ENCODE measurements around the gene RNF113A. TPM values are rescaled to one million over a fixed set of nuclear protein-coding genes. Genes with fewer than 3 reads are reported as not detected.
"Not testable (repeated sequence)": the region's sequence is repeated elsewhere in the genome, so short reads cannot be mapped to it uniquely, and the experiment has no call there.

The RNF113A gene
- total and polyA plus RNA-seq, 2 donors (not counting 3 experiments of a cell fraction or from before 2014, with no cell fraction given) = 9.4 to 11.7 TPM

- CTCF ChIA-PET; H2AFZ ChIP-seq (ENCODE audit: low read depth, low read length); H4K20me1 ChIP-seq (replicated peaks; ENCODE audit: control insufficient read depth, extremely low read depth, insufficient read depth, low read length); H3K9me1 ChIP-seq (replicated peaks; ENCODE audit: control insufficient read depth, extremely low read depth, insufficient read depth, low read length); H3K4me1 ChIP-seq (ENCODE audit: control insufficient read depth, extremely low read depth, insufficient read depth, low read length); H3K4me2 ChIP-seq (ENCODE audit: insufficient read depth, low read length); H3K9ac ChIP-seq (replicated peaks; ENCODE audit: extremely low read depth, insufficient read depth, low read length); H3K79me2 ChIP-seq (ENCODE audit: control insufficient read depth, insufficient read depth, low read length); FAIRE-seq; H3K27ac ChIP-seq (ENCODE audit: insufficient read depth, low read depth, low read length); H3K9me3 ChIP-seq (replicated peaks; ENCODE audit: control insufficient read depth, insufficient read depth, low read length); POLR2A ChIA-PET; dilution Hi-C loops (cut with MboI; ENCODE audit: extremely low pct_ligation_motif_present, low sequenced_read_pairs); DNase-seq (ENCODE audit: low read depth, low spot score); H3K4me3 ChIP-seq (replicated peaks in 1 of 3; ENCODE audit: insufficient read depth in 1 of 3, low read depth in 1 of 3, low read length in 3 of 3); H3K27me3 ChIP-seq (ENCODE audit: control insufficient read depth in 2 of 2, insufficient read depth in 2 of 2, low read length in 2 of 2); intact Hi-C loops (cut with micrococcal nuclease); BruUV-seq (replicated peaks); H3K36me3 ChIP-seq (ENCODE audit: control insufficient read depth in 2 of 2, extremely low read depth in 1 of 2, insufficient read depth in 2 of 2, low read length in 2 of 2): not testable (repeated sequence)
These were observed 19.1 kb upstream of the RNF113A start for GRCh38 chrX:119890626-119891025.

- DNase-seq (ENCODE audit: low read depth, low spot score) (peak; percentile 57), FAIRE-seq (peak; percentile 93)
- ChIA-PET POLR2A (interaction anchor here (1.6 kb wide), 1 partner anchor 96 kb away, joined by 5 read pairs; the partner anchor contains the start of gene RPL39), CTCF (interaction anchor here (0.7 to 1.4 kb wide), 14 partner anchors 8 to 424 kb away, joined by 3 to 9 read pairs (median 3); partner anchors contain the start of genes AKAP14, RPL39, SOWAHD and UPF3B)
- no peaks in the 10 kb centered on the region for H3K4me1 ChIP-seq (ENCODE audit: control insufficient read depth, extremely low read depth, insufficient read depth, low read length)
- H3K9ac ChIP-seq (replicated peaks; ENCODE audit: extremely low read depth, insufficient read depth, low read length) = no peak overlapping the region
- no peaks in the 10 kb centered on the region for H3K36me3 ChIP-seq (ENCODE audit: control insufficient read depth in 2 of 2, extremely low read depth in 1 of 2, insufficient read depth in 2 of 2, low read length in 2 of 2)
- peak overlapping the region; percentile 22 to 45 (median 35) for H3K4me3 ChIP-seq (replicated peaks in 1 of 3; ENCODE audit: insufficient read depth in 1 of 3, low read depth in 1 of 3, low read length in 3 of 3)
- H2AFZ ChIP-seq (ENCODE audit: low read depth, low read length) = peak overlapping the region; percentile 92
- peak overlapping the region; percentile 35 for H3K4me2 ChIP-seq (ENCODE audit: insufficient read depth, low read length)
- BruUV-seq (replicated peaks) = no TSS peak
- H4K20me1 ChIP-seq (replicated peaks; ENCODE audit: control insufficient read depth, extremely low read depth, insufficient read depth, low read length) = no peaks in the 10 kb centered on the region
- intact Hi-C loops (cut with micrococcal nuclease) = loop anchor here (1.0 kb wide), 1 partner anchor 372 kb away; no protein-coding TSS in a partner anchor
- no peaks in the 10 kb centered on the region for H3K79me2 ChIP-seq (ENCODE audit: control insufficient read depth, insufficient read depth, low read length)
- dilution Hi-C loops (cut with MboI; ENCODE audit: extremely low pct_ligation_motif_present, low sequenced_read_pairs) = no loop called here
- no peaks in the 10 kb centered on the region for H3K9me3 ChIP-seq (replicated peaks; ENCODE audit: control insufficient read depth, insufficient read depth, low read length)
- TF ChIP-seq GATA2 (IDR thresholded peaks at IDR 0.05; ENCODE audit: insufficient read depth, insufficient read length, low read depth, low read length) (no peak), POLR2AphosphoS5 (IDR thresholded peaks at IDR 0.05; ENCODE audit: insufficient read depth, low read depth, low read length) (no peak), CTCF (IDR thresholded peaks at IDR 0.05; ENCODE audit: extremely low read depth in 1 of 2, insufficient read depth in 1 of 2, low read depth in 1 of 2, low read length in 2 of 2) (peak; percentile 55 to 76)
- H3K27ac ChIP-seq (ENCODE audit: insufficient read depth, low read depth, low read length) = no peak overlapping the region
- no peaks in the 10 kb centered on the region for H3K27me3 ChIP-seq (ENCODE audit: control insufficient read depth in 2 of 2, insufficient read depth in 2 of 2, low read length in 2 of 2)
- no peaks in the 10 kb centered on the region for H3K9me1 ChIP-seq (replicated peaks; ENCODE audit: control insufficient read depth, extremely low read depth, insufficient read depth, low read length)
These were observed 16.3 kb upstream of the RNF113A start for GRCh38 chrX:119887721-119888425.
